ENCODE data around the gene NVL. TPM values are rescaled to one million over a fixed set of nuclear protein-coding genes. Genes with fewer than 3 reads are reported as not detected.

The NVL gene
- total RNA-seq, 1 donor from 2014 or later = 101 TPM

DNA sequence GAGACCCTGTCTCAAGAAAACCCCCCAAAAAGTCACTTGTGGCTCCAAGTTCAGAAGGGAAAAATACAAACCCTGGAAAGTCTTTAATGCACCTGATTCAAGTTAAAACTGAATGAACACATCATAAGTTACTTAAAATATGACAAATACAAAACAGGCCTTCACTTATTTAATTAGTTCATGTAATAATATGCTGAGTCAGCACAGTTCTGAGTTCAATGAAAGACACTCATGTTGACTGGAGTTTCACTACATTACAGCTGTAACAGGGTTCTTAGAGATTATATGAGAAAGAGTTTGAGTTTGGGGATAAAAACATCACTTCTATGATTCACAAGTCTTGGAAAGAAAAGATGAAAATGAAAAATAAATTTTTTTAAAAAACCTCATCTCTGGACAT, 96.0 kb downstream of the NVL start:
- Histone ChIP-seq H3K9me3 (ENCODE audit: low read depth) (no peaks in the 10 kb centered on the region), H3K27ac (no peak overlapping the region), H3K79me2 (ENCODE audit: low read depth) (no peaks in the 10 kb centered on the region), H3K36me3 (peaks cover 8% of the 10 kb centered on the region), H3F3A (ENCODE audit: low read depth) (no peaks in the 10 kb centered on the region), H3K27me3 (no peaks in the 10 kb centered on the region), H4K20me1 (ENCODE audit: low read depth) (no peaks in the 10 kb centered on the region), H3K9ac (no peak overlapping the region), H2AFZ (replicated peaks) (no peak overlapping the region), H3K4me2 (no peak overlapping the region), H3K4me1 (no peaks in the 10 kb centered on the region), H3K4me3 (no peak overlapping the region)
- no peaks in the 10 kb centered on the region for H3K4me1 Mint-ChIP-seq
- no peak overlapping the region for H3K27ac Mint-ChIP-seq
- no peaks in the 10 kb centered on the region for H3K9me3 Mint-ChIP-seq
- DNase-seq (ENCODE audit: low spot score) = no peak
- no peak overlapping the region for H3K4me3 Mint-ChIP-seq
- peaks cover 2% of the 10 kb centered on the region for H3K27me3 Mint-ChIP-seq (ENCODE audit: insufficient read depth, low read depth)
- no peak for TF ChIP-seq EZH2 (IDR thresholded peaks at IDR 0.05)
- TF ChIP-seq, protein P1, sequence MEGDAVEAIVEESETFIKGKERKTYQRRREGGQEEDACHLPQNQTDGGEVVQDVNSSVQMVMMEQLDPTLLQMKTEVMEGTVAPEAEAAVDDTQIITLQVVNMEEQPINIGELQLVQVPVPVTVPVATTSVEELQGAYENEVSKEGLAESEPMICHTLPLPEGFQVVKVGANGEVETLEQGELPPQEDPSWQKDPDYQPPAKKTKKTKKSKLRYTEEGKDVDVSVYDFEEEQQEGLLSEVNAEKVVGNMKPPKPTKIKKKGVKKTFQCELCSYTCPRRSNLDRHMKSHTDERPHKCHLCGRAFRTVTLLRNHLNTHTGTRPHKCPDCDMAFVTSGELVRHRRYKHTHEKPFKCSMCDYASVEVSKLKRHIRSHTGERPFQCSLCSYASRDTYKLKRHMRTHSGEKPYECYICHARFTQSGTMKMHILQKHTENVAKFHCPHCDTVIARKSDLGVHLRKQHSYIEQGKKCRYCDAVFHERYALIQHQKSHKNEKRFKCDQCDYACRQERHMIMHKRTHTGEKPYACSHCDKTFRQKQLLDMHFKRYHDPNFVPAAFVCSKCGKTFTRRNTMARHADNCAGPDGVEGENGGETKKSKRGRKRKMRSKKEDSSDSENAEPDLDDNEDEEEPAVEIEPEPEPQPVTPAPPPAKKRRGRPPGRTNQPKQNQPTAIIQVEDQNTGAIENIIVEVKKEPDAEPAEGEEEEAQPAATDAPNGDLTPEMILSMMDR (IDR thresholded peaks at IDR 0.05) = no peak
- TF ChIP-seq EZH2phosphoT487 (IDR thresholded peaks at IDR 0.05) = no peak
- peaks cover 14% of the 10 kb centered on the region for H3K36me3 Mint-ChIP-seq

DNA sequence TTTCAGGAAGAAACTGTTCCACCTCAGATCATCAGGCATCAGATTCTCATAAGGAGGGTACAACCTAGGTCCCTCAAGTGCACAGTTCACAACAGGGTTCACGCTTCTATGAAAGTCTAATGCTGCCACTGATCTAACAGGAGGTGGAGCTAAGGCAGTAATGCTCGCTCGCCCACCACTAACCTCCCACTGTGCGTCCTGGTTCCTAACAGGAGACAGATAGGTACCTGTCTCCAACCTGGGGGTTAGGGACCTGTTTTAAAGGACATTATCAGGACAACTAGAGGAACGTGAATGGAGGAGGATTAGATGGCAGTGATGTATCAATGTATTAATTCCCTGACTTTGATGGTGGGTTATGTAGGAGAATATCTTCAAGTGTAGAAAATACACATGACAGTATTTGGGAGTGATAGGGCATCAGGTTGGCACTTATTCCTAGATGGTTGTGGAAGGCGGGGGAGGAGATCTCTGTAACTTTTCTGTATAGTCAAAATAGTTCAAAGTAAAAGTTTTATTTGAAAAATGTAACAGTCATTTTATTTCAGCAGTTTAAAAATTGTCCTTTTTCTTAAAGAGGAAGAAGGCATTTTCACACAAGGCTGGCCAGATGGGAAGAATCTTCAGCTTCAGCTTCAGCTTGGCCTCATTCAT, 103.0 kb downstream of the NVL start:
- Mint-ChIP-seq H3K27me3 (ENCODE audit: insufficient read depth, low read depth) (peaks cover 2% of the 10 kb centered on the region), H3K9me3 (no peaks in the 10 kb centered on the region), H3K36me3 (peaks cover 20% of the 10 kb centered on the region), H3K4me3 (no peak overlapping the region), H3K4me1 (peaks cover 10% of the 10 kb centered on the region), H3K27ac (no peak overlapping the region)
- H3K36me3 ChIP-seq = peaks cover 5% of the 10 kb centered on the region
- no peaks in the 10 kb centered on the region for H3F3A ChIP-seq (ENCODE audit: low read depth)
- H3K4me1 ChIP-seq = peaks cover 10% of the 10 kb centered on the region
- H3K27ac ChIP-seq = no peak overlapping the region
- no peaks in the 10 kb centered on the region for H3K27me3 ChIP-seq
- H3K4me2 ChIP-seq = no peak overlapping the region
- DNase-seq (ENCODE audit: low spot score) = no peak
- TF ChIP-seq EZH2phosphoT487 (IDR thresholded peaks at IDR 0.05) = no peak
- TF ChIP-seq, protein P1 (IDR thresholded peaks at IDR 0.05) = no peak
- TF ChIP-seq EZH2 (IDR thresholded peaks at IDR 0.05) = no peak
- H3K4me3 ChIP-seq = no peak overlapping the region
- no peak overlapping the region for H2AFZ ChIP-seq (replicated peaks)
- H3K9me3 ChIP-seq (ENCODE audit: low read depth) = no peaks in the 10 kb centered on the region
- H3K79me2 ChIP-seq (ENCODE audit: low read depth) = no peaks in the 10 kb centered on the region
- no peak overlapping the region for H3K9ac ChIP-seq
- no peaks in the 10 kb centered on the region for H4K20me1 ChIP-seq (ENCODE audit: low read depth)

DNA sequence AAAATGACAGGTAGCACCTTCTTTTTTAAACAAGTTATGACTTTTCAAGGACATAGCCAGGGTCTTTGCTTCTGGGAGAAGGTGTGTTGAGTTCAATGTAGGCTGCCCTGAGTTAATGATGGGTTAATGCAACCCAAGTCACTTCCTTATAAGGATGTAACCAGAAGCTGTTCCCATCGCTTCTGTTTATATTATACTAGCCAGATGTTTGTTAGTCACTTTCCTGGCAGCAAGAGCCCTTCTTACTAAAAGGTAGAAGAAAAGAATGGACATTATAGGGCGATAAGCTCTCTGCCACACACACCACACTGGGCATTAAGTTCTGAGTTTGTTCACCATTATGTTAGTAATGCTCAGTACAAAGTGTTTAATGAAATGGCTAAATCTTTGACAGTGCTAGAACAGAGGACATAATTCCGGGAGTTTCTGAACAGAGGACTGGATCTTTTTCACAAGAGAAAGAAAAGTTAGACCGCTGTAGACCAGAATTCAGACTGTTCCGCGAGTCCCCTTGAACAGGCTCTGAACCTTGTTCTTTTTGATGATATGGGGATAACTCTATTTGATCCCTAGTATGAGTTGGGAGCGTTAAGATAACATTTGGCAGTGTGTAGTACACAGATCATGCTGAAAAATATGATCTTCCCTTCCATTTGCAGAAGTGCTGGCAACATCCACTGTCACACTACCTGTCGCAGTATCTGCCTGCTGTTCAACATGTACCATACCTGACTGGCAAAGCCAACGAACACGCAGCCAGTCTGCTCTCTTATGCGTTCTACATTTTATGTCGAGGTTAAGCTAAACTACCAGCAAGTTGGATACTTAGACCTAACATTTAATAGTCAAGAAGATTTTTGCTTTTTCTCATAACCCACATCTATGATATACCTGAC, 105.9 kb downstream of the NVL start:
- Histone ChIP-seq H3K27ac (no peak overlapping the region), H3K79me2 (ENCODE audit: low read depth) (no peaks in the 10 kb centered on the region), H3K9me3 (ENCODE audit: low read depth) (no peaks in the 10 kb centered on the region), H3K4me3 (no peak overlapping the region), H3K4me1 (peaks cover 17% of the 10 kb centered on the region), H4K20me1 (ENCODE audit: low read depth) (no peaks in the 10 kb centered on the region), H3K27me3 (no peaks in the 10 kb centered on the region), H3K36me3 (no peaks in the 10 kb centered on the region), H3K4me2 (no peak overlapping the region), H3F3A (ENCODE audit: low read depth) (no peaks in the 10 kb centered on the region), H2AFZ (replicated peaks) (no peak overlapping the region), H3K9ac (no peak overlapping the region)
- Mint-ChIP-seq H3K27ac (no peak overlapping the region), H3K27me3 (ENCODE audit: insufficient read depth, low read depth) (peaks cover 2% of the 10 kb centered on the region), H3K4me1 (peaks cover 16% of the 10 kb centered on the region), H3K9me3 (no peaks in the 10 kb centered on the region), H3K4me3 (no peak overlapping the region), H3K36me3 (peaks cover 13% of the 10 kb centered on the region)
- TF ChIP-seq EZH2phosphoT487 (IDR thresholded peaks at IDR 0.05) = no peak
- TF ChIP-seq EZH2 (IDR thresholded peaks at IDR 0.05) = no peak
- TF ChIP-seq, protein P1 (IDR thresholded peaks at IDR 0.05) = no peak
- DNase-seq (ENCODE audit: low spot score) = no peak

All from neural progenitor cell (in vitro differentiated cells).